Measurements from ENCODE around the gene RINL. TPM values are rescaled to one million over a fixed set of nuclear protein-coding genes. Genes with fewer than 3 reads are reported as not detected.

Gene RINL
- total and polyA plus RNA-seq, 2 of the 4 experiments (the other 2 are of a cell fraction), result 0.72 to 1.9 TPM

GRCh38 chr19:38834104-38834490 is 44.0 kb downstream of the RINL start:
- Histone ChIP-seq H3K36me3 (ENCODE audit: control insufficient read depth, insufficient read depth, low read length) (peaks cover 34% of the 10 kb centered on the region), H2AK5ac (ENCODE audit: low read depth, low read length) (no peak overlapping the region), H2BK20ac (ENCODE audit: low read depth, low read length) (no peak overlapping the region), H2BK15ac (ENCODE audit: low read depth, low read length) (no peak overlapping the region), H3K14ac (replicated peaks; ENCODE audit: low read depth, low read length) (no peak overlapping the region), H4K8ac (ENCODE audit: low read depth in 2 of 2, low read length in 2 of 2) (no peak overlapping the region), H2AFZ (replicated peaks; ENCODE audit: low read length, poor library complexity) (no peak overlapping the region), H3K79me1 (ENCODE audit: low read depth in 1 of 2, low read length in 2 of 2) (peaks cover 20 to 56% of the 10 kb centered on the region in 2 experiments; a peak in 3 of 4 replicates), H4K5ac (ENCODE audit: low read depth, low read length) (no peak overlapping the region), H3K56ac (ENCODE audit: extremely low read depth, insufficient read depth, low read length) (no peak overlapping the region), H4K20me1 (ENCODE audit: insufficient read depth, low read length) (peaks cover 35% of the 10 kb centered on the region), H3K9me1 (ENCODE audit: insufficient read depth, low read length) (peaks cover 3% of the 10 kb centered on the region; the same call in 1 of the 2 replicates), H3K4ac (ENCODE audit: low read depth, low read length) (no peak overlapping the region), H4K91ac (ENCODE audit: insufficient read depth, low read depth, low read length) (no peak overlapping the region), H3K18ac (ENCODE audit: low read depth, low read length) (no peak overlapping the region), H3K4me1 (ENCODE audit: control insufficient read depth, insufficient read depth, low read length) (peaks cover 23% of the 10 kb centered on the region), H2BK120ac (ENCODE audit: low read depth, low read length) (no peak overlapping the region), H2AK9ac (replicated peaks; ENCODE audit: low read depth, low read length, poor library complexity) (no peak overlapping the region), H3K9me3 (ENCODE audit: control insufficient read depth, insufficient read depth, low read length) (no peaks in the 10 kb centered on the region), H3K23ac (ENCODE audit: low read depth, low read length) (no peak overlapping the region), H3K4me2 (ENCODE audit: low read depth, low read length) (no peak overlapping the region), H2BK5ac (ENCODE audit: low read depth, low read length, poor library complexity, severe bottlenecking) (no peak overlapping the region), H3K27me3 (ENCODE audit: control insufficient read depth, insufficient read depth, low read length) (no peaks in the 10 kb centered on the region), H3K9ac (ENCODE audit: low read depth, low read length) (no peak overlapping the region), H3K27ac (ENCODE audit: insufficient read depth, low read length) (no peak overlapping the region), H3K4me3 (ENCODE audit: insufficient read depth, low read depth, low read length) (no peak overlapping the region)
- intact Hi-C loops (cut with micrococcal nuclease) (loop anchor here (5.0 kb wide), 2 partner anchors 102 to 177 kb away; no protein-coding TSS in a partner anchor), in situ Hi-C loops (cut with MboI; ENCODE audit: low sequenced_read_pairs) (no loop called here), dilution Hi-C loops (cut with HindIII; ENCODE audit: low sequenced_read_pairs, unreplicated experiment) (no loop called here)
- ATAC-seq (ENCODE audit: low read depth) (no peak), DNase-seq (peak; percentile 61)
- ChIA-PET CTCF (no interaction called here), POLR2A (ENCODE audit: unreplicated experiment) (no interaction called here)
- TF ChIP-seq BHLHE40 (IDR thresholded peaks at IDR 0.05; ENCODE audit: low read depth, low read length), result no peak
- no peak for TF ChIP-seq RFX5 (IDR thresholded peaks at IDR 0.05; ENCODE audit: low read depth, low read length)
- no peak for TF ChIP-seq SMC3 (IDR thresholded peaks at IDR 0.05; ENCODE audit: low read depth, low read length)
- TF ChIP-seq CTCF (conservative IDR thresholded peaks at IDR 0.05; ENCODE audit: low read depth, low read length), result no peak
- TF ChIP-seq ELK1 (IDR thresholded peaks at IDR 0.05; ENCODE audit: borderline replicate concordance, low read depth, low read length), result no peak
- TF ChIP-seq FOS (IDR thresholded peaks at IDR 0.05; ENCODE audit: low read depth, low read length), result no peak
- TF ChIP-seq NFE2L2 (IDR thresholded peaks at IDR 0.05; ENCODE audit: low read depth, low read length), result no peak
- no peak for TF ChIP-seq MAFK (IDR thresholded peaks at IDR 0.05; ENCODE audit: low read depth, low read length)
- no peak for TF ChIP-seq MXI1 (IDR thresholded peaks at IDR 0.05; ENCODE audit: borderline replicate concordance, low read depth, low read length)
- no peak for TF ChIP-seq MAZ (IDR thresholded peaks at IDR 0.05; ENCODE audit: borderline replicate concordance, low read depth, low read length)
- WGBS, 2 experiments (ENCODE audit: extremely low coverage in 2 of 2, insufficient read length in 1 of 2), result 100% methylated on average over 1 of the region's 4 CpGs; no CpG with 5 or more reads in 1 of the 2 experiments
- no TSS peak for BruUV-seq (replicated peaks)
